ENCODE measurements around the gene ZBTB39.

GRCh38 chr12:57055824-57056223 is 49.5 kb upstream of the ZBTB39 start:
- TF ChIP-seq CTCF (IDR thresholded peaks at IDR 0.05; ENCODE audit: low read depth, low read length) (no peak), EZH2phosphoT487 (IDR thresholded peaks at IDR 0.05; ENCODE audit: low read depth) (no peak)
